MM.1S (cell line): Measurements from ENCODE around the gene TMEM43.

Experiments
- DNase-seq: peaks from one replicate; pipeline ENCODE4 v3.0.0-alpha.2; 2015
- H2AFZ ChIP-seq: fragments of 300-600 bp; sonication (generic); 2 replicates; pipeline ENCODE4 v1.6.0; 2016; ENCODE audit warnings: antibody characterized with exemption, low read length
- H3F3A ChIP-seq: fragments of 300-600 bp; sonication (generic); 2 replicates; pipeline ENCODE4 v1.6.1; 2016; ENCODE audit warnings: mild to moderate bottlenecking, antibody characterized with exemption, low read length, moderate library complexity, mixed read lengths; ENCODE audit not compliant: insufficient read depth
- H3K27ac ChIP-seq: fragments of 300-600 bp; sonication (generic); 2 replicates; pipeline ENCODE4 v1.5.1; 2016; ENCODE audit warnings: mild to moderate bottlenecking, low read length
- H3K27me3 ChIP-seq: fragments of 300-600 bp; sonication (generic); replicated peaks from 2 replicates; pipeline ENCODE4 v1.6.0; 2016; ENCODE audit warnings: low read length; ENCODE audit not compliant: insufficient read depth
- H3K36me3 ChIP-seq: fragments of 300-600 bp; sonication (generic); replicated peaks from 2 replicates; pipeline ENCODE4 v1.6.1; 2016; ENCODE audit warnings: mild to moderate bottlenecking, low read length, mixed read lengths; ENCODE audit not compliant: insufficient read depth
- H3K4me1 ChIP-seq: fragments of 300-600 bp; sonication (generic); 2 replicates; pipeline ENCODE4 v1.6.1; 2016; ENCODE audit warnings: low read length, mixed read lengths
- H3K4me2 ChIP-seq: fragments of 300-600 bp; sonication (generic); 2 replicates; pipeline ENCODE4 v1.6.0; 2016; ENCODE audit warnings: low read depth, low read length
- H3K4me3 ChIP-seq: fragments of 300-600 bp; sonication (generic); 2 replicates; pipeline ENCODE4 v1.5.1; 2016; ENCODE audit warnings: low read length, mixed read lengths
- H3K79me2 ChIP-seq: fragments of 300-600 bp; sonication (generic); 2 replicates; pipeline ENCODE4 v1.6.1; 2016; ENCODE audit warnings: mixed run types, low read length, mixed read lengths
- H3K9ac ChIP-seq: fragments of 300-600 bp; sonication (generic); 2 replicates; pipeline ENCODE4 v1.6.1; 2016; ENCODE audit warnings: low read length, mixed read lengths
- H3K9me2 ChIP-seq: fragments of 300-600 bp; sonication (generic); replicated peaks from 2 replicates; pipeline ENCODE4 v1.6.1; 2016; ENCODE audit warnings: mild to moderate bottlenecking, low read length, mixed read lengths; ENCODE audit not compliant: insufficient read depth
- H3K9me3 ChIP-seq: fragments of 300-600 bp; sonication (generic); replicated peaks from 2 replicates; pipeline ENCODE4 v1.6.1; 2016; ENCODE audit warnings: mild to moderate bottlenecking, low read length, mixed read lengths; ENCODE audit not compliant: insufficient read depth
- H4K20me1 ChIP-seq: fragments of 300-600 bp; sonication (generic); 2 replicates; pipeline ENCODE4 v1.6.1; 2016; ENCODE audit warnings: mild to moderate bottlenecking, low read length, moderate library complexity, mixed read lengths; ENCODE audit not compliant: insufficient read depth
- CTCF ChIP-seq: fragments of 300-600 bp; sonication (generic); IDR thresholded peaks from 2 replicates; pipeline ENCODE4 v1.5.1; 2016; ENCODE audit warnings: antibody characterized with exemption, low read length, mixed read lengths
- EZH2 ChIP-seq: fragments of 300-600 bp; sonication (generic); optimal IDR thresholded peaks from 2 replicates; pipeline ENCODE3; 2017; ENCODE audit warnings: low read depth, mild to moderate bottlenecking, antibody characterized with exemption, low read length, mixed read lengths
- EZH2phosphoT487 ChIP-seq: fragments of 300-600 bp; sonication (generic); IDR thresholded peaks from 2 replicates; pipeline ENCODE4 v1.6.1; 2018; ENCODE audit warnings: antibody characterized with exemption, low read length

TMEM43 gene

GRCh38 chr3:14170531-14171159 lies 45.8 kb downstream of the TMEM43 start:
- no peak overlapping the region for H3K4me3 ChIP-seq
- peaks cover 18% of the 10 kb centered on the region for H3K79me2 ChIP-seq
- no peak overlapping the region for H3K9ac ChIP-seq
- TF ChIP-seq EZH2phosphoT487 = no peak
- TF ChIP-seq EZH2 = no peak
- TF ChIP-seq CTCF = no peak
- peaks cover 4% of the 10 kb centered on the region; the same call in 1 of the 2 replicates for H3K36me3 ChIP-seq
- no peak overlapping the region for H3K27ac ChIP-seq
- no peaks in the 10 kb centered on the region for H4K20me1 ChIP-seq
- no peaks in the 10 kb centered on the region for H3K27me3 ChIP-seq
- no peak overlapping the region for H3K4me2 ChIP-seq
- H2AFZ ChIP-seq = no peak overlapping the region
- DNase-seq = no peak
- no peaks in the 10 kb centered on the region for H3K9me2 ChIP-seq
- H3F3A ChIP-seq = peaks cover 4% of the 10 kb centered on the region
- peaks cover 8% of the 10 kb centered on the region for H3K4me1 ChIP-seq
- no peaks in the 10 kb centered on the region for H3K9me3 ChIP-seq

DNA sequence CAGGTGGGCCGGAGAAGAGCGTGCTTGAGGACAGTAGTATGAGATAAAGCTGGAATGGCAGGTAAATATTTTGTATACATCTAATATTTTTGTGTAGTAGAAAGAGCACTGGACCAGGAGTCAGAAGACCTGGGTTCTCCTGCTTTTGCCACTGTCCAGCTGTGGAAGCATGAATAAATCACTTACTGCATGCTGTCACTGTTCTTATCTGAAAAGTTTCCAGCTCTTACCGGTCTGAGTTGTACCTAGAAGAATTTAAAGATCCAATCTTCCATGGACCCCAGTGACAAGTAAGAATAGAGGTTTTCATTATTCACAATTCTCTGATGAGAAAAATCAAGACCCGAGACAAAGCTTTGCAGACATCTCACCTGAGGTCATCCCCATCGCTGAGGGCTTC lies 47.6 kb downstream of the TMEM43 start:
- peaks cover 20% of the 10 kb centered on the region for H3K4me1 ChIP-seq
- no peaks in the 10 kb centered on the region for H4K20me1 ChIP-seq
- DNase-seq = no peak
- TF ChIP-seq EZH2phosphoT487 (no peak), EZH2 (no peak), CTCF (no peak)
- no peaks in the 10 kb centered on the region for H3K9me3 ChIP-seq
- peaks cover 4% of the 10 kb centered on the region; the same call in 1 of the 2 replicates for H3K36me3 ChIP-seq
- H3K4me3 ChIP-seq = no peak overlapping the region
- H3K27ac ChIP-seq = no peak overlapping the region
- peaks cover 12% of the 10 kb centered on the region for H3F3A ChIP-seq
- H3K4me2 ChIP-seq = no peak overlapping the region
- no peaks in the 10 kb centered on the region for H3K27me3 ChIP-seq
- H3K9ac ChIP-seq = no peak overlapping the region
- H3K79me2 ChIP-seq = peaks cover 27% of the 10 kb centered on the region
- H3K9me2 ChIP-seq = no peaks in the 10 kb centered on the region
- H2AFZ ChIP-seq = no peak overlapping the region

DNA sequence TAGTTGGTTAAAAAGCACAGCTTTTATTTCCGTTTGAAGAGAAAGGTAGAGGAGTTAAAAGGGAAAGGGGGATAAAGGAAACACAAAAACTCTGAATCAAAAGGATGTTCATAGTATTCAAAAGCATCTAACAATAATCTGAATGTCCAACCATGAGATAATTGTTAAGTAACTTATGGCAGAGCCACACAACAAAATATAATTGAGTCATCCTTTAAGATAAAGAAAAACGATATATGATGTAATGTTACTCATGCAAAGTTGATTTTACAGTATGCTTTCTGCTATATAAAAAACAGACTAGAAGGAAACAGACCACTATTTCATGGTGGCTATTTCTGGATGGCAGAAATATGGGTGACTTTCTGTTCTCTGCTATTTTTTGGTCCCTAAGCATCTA lies 49.6 kb downstream of the TMEM43 start:
- DNase-seq = no peak
- Histone ChIP-seq H2AFZ (no peak overlapping the region), H3K27me3 (no peaks in the 10 kb centered on the region), H3K4me3 (no peak overlapping the region), H3K4me1 (peaks cover 26% of the 10 kb centered on the region), H3K9me2 (no peaks in the 10 kb centered on the region), H3K36me3 (no peaks in the 10 kb centered on the region; the same call in 1 of the 2 replicates), H3K9ac (no peak overlapping the region), H3K4me2 (no peak overlapping the region), H4K20me1 (no peaks in the 10 kb centered on the region), H3K9me3 (no peaks in the 10 kb centered on the region), H3K27ac (no peak overlapping the region), H3F3A (peaks cover 12% of the 10 kb centered on the region), H3K79me2 (peaks cover 45% of the 10 kb centered on the region)
- TF ChIP-seq CTCF (no peak), EZH2phosphoT487 (no peak), EZH2 (no peak)
